NAMALWA (cell line): ENCODE results near the gene BEND7.
"Not testable (repeated sequence)": the region's sequence is repeated elsewhere in the genome, so short reads cannot be mapped to it uniquely, and the experiment has no call there.

Source experiments
- DNase-seq: peaks from one replicate; pipeline ENCODE4 v3.0.0-alpha.2; 2015; ENCODE audit warnings: low spot score

The BEND7 gene

DNA sequence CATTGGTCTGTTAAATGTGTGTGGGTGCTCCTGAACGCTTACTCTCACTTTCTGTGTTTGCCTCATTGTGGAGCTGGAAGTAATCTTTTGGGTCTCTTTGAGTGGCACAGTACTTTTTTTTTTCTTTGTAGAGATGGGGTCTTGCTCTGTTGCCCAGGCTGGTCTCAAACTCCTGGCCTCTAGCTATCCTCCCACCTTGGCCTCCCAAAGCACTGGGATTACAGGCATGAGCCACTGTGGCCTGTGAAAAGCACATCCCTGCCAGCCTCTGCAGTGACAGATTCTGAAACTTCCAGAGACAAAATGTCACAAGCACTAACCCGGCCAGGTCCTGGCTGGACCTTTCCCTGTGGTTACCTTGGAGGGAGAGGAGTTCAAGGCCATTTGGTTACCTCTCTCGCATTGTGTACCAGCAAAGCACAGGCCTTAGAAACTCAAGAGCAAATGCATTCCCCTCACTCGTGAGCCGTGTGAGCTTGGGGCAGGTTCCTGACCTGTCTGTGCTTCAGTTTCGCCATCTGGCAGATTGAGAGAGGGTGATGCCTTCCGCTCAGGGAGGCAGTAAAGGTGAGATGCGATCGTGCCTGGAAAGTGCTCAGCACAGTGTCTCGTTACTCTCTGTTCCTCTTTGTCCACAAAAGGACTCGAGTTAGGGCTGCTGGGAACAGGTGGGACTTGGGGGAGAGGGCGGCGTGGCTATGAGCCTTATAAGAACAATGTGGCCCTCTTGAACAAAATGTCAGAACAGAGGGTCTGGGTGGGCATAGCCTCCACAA, 108.1 kb downstream of the BEND7 start:
- DNase-seq = no peak

DNA sequence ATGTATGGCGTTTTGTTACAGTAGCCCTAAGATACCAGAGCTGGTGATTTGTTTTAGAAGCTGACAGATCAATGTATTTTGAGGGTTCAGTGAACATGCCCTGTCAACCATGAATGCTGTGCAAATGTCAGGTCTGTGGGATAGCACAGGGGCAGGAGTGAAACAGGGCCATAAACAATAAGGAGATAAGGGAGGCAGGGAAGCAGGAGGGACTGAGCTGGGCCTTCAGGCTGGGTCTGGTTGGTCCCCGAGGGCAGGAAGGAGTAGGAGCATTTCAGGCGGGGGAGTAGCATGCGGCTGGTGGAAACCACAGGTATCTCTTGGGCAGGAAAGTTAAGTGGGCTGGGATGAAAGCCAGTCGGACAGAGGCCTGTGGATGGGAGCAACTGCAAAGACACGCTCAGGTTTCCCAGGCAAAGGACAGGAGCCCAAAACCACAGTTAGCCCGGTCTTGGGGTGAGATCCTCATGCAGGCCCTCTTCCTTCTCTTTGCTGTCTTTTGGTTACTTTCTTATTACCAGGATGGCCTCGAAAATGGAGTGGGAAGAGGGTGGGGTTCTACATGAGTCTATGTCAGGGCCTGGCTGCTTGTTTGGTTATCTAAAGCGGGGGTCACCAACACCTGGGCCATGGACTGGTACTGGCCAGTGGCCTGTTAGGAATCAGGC, 111.2 kb downstream of the BEND7 start:
- DNase-seq = no peak

DNA sequence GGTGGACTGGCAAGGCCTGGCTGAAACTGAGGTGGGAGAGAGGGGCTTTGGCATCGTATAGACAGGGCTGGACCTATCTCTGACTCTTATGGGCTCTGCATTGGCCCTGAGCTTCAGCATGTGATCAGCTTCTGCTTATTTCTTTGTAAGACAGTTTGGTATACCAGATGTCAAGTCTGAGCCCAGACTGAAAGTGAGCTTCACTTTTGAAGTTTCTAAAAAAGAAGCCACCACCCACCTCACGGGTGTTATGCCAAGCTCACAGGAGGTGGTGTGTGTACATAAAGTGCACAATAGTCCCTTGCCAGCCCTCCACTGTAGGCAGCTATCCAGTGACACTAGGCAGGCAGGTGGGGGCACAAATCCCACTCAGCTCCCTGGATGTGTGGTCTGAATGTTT, 112.1 kb downstream of the BEND7 start:
- DNase-seq = no peak

DNA sequence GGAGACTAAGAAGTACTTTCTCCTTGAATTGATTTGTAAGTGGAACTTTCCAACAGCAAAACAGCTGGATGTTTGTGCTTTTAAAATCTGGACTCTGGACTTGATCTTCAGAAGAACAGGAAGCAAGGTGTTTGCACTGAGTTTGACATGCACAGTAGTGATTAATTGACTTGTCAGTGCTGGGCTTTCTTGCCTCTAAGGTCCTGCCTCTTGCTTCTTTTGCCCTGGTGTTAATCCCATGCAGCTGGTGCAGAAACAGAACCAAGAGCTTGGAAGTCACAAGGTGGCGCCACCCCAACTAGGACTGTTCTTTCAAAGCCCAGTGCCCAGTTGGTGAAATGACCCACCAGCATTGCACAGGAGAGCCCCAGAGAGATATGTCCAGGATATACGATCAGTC, 114.0 kb downstream of the BEND7 start:
- no peak for DNase-seq

DNA sequence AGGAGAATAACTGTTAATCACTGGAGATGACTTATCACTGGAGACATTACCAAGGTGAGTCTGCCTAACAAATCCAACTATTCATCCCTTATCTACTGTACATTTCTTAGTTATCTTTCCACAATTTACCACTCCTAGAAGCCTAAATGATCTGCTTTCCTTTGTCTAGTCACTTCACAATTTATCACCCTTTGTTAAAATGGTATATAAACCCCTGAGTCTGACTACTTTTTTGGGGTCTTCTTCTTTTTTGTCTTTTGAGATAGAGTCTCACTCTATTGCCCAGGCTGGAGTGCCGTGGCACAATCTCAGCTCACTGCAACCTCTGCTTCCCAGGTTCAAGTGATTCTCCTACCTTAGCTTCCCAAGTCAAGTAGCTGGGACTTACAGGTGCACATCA, 114.7 kb downstream of the BEND7 start:
- no peak for DNase-seq

DNA sequence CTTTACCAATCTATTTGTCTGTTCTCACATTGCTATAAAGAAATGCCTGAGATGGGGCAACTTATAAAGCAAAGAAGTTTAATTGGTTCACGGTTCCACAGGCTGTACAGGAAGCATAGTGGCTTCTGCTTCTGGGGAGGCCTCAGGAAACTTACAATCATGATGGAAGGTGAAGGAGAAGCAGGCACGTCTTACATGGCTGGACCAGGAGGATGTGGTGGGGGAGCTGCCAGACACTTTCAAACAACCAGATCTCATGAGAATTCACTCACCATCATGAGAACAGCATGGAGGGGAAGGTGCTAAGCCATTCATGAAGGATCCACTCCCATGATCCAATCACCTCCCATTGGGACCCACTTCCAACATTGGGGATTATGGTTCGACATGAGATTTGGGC, 115.9 kb downstream of the BEND7 start:
- no peak for DNase-seq

DNA sequence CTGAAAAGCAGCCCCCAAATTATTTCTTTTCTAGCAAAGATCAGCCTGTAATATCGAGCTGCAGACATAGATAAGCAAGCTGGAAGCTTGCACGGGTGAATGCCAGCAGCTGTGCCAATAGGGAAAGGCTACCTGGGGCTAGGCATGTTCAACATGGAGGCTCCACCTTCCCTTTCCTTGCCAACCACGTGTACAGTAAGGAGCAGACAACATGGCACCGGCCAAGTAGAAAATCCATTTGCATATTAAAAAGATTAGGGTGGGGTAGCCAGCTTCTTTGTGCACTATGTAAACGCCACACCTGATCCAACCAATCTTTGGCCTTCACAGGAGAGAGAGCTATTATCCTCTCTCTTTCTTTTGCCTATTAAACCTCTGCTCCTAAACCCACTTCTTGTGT, 124.0 kb downstream of the BEND7 start:
- DNase-seq = no peak

DNA sequence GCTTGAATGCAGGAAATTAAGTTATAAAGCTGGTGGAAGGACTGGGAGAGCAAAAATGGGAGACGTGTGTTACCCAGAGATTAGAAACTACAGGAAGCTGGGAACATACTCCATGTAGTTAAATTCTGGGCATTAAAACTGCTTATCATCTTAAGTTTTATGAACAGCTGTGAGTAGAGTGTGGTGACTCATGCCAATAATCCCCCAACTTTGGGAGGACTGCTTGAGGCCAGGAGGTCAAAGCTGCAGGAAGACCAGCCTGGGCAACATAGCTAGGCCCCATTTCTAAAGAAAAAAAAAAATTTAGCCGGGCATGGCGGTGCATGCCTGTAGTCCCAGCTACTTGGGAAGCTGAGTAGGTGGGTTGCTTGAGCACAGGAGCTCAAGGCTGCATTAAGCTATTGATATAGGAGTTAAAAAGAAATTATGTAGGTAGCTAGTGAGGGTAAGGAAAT, 124.5 kb downstream of the BEND7 start:
- no peak for DNase-seq

DNA sequence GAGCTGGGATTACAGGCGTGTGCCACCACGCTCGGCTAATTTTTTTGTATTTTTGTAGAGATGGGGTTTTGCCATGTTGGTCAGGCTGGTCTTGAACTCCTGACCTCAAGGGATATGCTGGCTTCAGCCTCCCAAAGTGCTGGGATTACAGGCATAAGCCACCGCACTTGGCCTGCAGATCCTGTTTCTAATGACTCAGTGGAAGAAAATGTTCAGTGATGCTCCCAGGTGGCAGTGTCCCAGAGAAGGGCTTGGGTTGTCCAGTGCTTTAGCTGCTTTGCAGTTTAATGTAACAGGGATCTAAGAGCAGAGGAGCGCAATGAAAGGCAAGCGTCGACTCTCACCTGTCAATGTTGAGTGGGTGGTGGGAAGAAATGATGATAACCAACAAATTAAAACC, 125.4 kb downstream of the BEND7 start:
- DNase-seq = not testable (repeated sequence)

DNA sequence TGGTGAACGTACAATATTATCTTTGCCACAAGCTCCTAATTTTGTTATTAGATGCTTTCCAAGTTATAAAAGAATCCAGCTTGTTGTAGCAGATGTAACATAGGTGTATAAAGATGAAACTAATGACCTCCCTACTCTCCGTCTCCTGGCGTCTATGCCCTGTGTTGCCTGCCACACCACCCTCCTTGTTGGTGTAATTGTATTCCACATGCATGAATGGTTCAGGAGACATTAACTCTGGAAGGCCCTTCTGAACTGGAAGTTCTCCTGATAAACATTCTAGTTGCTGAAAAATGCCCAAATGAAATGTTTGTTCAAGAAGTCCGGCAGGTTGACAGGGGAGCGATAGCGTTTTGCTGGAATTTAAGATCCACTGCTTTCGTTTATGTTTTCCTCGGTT, 126.8 kb downstream of the BEND7 start:
- DNase-seq = no peak

DNA sequence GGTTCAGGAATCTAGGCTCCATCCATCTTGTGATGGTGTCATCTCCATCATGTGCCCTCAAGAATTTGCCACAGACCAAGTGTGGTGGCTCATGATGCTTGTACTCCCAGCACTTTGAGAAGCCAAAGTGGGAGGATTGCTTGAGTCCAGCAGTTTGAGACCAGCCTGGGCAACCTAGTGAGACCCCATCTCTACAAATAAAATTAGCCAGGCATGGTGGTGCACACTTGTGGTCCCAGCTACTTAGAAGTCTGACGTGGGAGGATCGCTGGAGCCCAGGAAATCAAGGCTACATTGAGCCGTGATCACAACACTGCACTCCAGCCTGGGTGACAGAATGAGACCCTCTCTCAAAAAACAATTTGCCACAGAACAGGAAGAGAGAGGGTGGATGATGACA, 127.7 kb downstream of the BEND7 start:
- DNase-seq = no peak

DNA sequence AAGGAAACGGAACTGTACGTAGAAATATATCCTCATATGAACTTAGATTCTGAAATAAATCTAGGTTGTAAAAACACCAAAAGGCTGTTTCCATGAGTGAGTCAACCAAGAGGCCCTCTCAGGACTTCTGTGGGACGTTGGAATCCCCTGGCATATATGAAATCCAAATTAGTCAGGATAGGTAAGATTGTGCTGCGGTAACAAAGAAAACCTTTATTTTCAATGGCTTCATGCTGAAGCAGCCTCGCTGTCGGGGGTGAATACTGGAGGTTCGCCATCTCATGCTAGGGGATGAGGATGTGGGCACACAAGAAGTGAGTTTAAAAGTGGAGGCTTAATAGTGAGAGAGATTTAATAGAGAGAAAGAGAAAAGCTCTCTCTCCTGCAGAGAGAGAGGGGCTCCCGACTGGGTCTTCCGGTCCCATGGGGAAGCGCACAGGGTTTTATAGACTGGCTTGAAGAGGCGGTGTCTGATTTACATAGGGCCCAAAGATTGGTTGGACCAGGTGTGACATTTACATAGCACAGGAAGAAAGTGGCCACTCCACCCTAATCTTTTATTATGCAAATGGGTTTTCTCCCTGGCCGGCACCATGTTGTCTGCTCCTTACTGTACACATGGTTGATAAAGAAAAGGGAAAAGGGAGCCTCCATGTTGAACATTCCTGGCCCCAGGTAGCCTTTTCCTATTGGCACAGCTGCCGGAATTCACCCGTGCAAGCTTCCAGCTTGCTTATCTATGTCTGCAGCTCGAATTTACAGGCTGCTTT, 128.4 kb downstream of the BEND7 start:
- no peak for DNase-seq

DNA sequence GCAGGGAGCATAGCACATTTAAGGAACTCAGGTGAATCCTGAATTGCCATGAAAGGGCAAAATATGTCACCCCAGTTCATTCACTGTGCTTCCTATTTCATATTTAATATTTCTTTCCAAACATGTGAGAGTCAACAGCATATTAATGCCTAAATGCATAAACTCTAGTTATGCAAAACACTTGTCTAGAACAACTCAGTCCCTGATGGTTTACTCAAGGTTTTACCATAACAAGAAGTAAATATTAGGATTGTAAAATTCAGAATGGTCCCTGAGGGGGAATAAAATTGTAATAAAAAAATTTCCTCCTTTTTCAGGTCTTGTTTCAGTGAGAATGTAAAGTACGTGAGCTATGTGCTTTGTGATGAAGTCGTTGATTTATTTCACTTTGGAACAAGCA, 129.1 kb downstream of the BEND7 start:
- no peak for DNase-seq

DNA sequence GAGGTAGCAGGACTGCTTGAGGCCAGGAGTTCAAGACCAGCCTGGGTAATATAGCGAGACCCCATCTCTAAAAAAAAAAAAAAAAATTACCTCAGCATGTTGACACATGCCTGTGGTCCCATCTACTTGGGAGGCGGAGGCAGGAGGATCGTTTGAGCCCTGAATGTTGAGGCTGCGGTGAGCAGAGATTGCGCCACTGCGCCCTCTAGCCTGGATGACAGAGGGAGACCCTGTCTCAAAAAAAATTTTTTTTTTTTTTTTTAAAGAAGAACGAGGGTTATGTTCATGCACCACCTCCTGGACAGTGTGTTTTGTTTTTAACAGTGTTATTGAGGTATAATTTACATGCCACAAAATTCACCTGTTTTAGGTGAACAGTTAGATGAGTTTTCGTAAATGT, 129.6 kb downstream of the BEND7 start:
- no peak for DNase-seq

DNA sequence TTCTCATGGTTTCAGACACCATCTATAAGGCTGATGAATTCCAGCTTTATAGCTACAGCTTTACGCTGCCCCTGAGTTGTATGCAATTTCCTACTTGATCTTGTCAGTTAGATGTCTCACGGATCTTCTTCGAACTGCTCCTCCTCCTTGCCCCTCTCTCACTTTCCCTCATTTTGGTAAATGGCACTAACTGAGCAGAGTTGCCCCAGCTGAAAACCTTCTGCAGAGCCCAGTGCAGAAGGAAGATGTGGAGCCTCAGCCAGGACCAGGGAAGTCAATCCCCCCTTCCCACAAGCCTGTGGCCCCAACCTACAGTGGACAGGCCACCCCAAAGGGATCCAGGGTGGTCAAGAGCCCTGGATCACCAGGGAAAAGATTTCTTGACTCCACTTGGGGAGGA, 131.8 kb downstream of the BEND7 start:
- no peak for DNase-seq

DNA sequence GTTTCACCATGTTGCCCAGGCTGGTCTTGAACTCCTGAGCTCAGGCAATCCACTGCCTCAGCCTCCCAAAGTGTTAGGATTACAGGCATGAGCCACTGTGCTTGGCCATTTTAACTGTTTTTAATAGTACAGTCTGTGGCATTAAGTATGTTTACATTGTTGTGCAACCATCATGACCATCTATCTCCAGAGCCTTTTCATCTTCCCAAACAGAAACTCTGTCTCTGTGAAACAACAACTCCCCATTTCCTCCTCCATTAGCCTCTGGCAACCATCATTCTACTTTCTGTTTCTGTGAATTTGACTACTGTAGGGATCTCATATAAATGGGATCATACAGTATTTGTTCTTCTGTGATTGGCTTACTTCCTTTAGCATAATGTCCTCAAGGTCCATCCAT, 132.4 kb downstream of the BEND7 start:
- no peak for DNase-seq

DNA sequence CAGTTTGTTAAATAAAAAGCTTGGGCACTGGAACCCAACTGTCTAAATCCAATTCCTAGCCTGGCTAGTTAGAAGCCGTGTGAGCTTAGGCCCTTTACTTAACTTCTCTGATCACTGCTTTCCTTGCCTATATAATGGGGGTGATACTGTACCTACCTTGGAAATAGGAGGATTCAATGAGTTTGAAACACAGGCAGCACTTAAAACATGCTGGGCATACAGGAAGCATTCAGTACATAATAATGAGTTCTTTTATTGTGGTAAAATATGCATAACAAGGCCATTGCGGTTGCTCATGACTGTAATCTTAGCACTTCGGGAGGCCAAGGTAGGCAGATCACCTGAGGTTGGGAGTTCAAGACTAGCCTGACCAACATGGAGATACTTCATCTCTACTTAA, 133.3 kb downstream of the BEND7 start:
- DNase-seq = no peak

DNA sequence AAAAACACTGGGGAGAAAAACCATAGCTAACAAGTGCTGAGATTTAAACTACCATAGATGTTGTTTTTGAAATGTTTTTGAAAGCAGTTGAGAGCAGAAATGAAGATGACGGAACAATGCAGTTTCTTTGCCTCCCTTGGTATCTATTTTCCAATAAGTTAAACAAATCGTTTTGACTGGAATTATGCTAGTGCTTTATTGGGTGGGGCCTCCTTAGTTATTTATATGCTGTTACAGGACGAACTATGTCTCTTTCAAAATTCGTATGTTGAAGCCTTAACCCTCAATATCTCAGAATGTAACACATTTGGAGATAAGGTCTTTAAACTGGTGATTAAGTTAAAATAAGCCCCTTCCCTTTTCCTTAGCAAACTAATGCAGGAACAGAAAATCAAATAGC, 135.2 kb downstream of the BEND7 start:
- no peak for DNase-seq

DNA sequence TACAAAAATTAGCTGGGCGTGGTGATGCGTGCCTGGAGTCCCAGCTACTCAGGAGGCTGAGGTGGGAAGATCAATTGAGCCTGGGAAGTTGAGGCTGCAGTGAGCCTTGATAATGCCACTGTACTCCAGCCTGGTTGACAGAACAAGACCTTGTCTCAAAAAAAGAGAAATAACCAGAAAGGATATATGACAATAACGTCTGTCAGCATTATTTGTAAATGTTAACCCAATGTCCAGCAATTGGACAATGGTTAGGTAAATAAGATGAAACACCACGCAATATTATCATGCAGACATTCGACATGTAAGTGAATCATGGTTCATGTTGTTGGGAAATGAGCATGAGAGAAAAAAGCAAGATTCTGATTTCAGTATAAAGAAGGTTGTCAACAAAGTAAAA, 136.1 kb downstream of the BEND7 start:
- no peak for DNase-seq
